GM19351 (cell line): Measurements from ENCODE around the gene C14orf180.
"Not testable (repeated sequence)": the region's sequence is repeated elsewhere in the genome, so short reads cannot be mapped to it uniquely, and the experiment has no call there.

ENCODE experiments used
- ATAC-seq: cut with Tn5 transposase; IDR thresholded peaks from one replicate; pipeline ENCODE4 v1.9.1; 2021; ENCODE audit warnings: mild to moderate bottlenecking, moderate library complexity; ENCODE audit not compliant: unreplicated experiment

C14orf180 gene

DNA sequence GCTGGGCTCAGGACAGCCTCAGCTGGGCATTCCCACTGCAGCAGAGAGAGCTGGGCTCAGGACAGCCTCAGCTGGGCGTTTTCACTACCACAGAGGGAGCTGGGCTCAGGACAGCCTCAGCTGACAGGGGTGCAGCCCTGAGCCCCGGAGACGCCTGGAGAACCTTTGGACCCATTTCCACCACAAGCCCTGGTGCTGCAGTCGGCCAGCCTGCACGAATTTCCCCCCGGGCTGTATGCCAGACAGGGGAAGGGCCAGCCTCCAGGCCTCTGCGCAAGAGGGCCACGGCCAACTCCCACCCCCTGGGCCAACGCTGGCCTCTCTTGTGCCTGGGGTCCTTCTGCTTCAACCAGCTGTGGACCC is 2.6 kb upstream of the C14orf180 start:
- ATAC-seq, result no peak

DNA sequence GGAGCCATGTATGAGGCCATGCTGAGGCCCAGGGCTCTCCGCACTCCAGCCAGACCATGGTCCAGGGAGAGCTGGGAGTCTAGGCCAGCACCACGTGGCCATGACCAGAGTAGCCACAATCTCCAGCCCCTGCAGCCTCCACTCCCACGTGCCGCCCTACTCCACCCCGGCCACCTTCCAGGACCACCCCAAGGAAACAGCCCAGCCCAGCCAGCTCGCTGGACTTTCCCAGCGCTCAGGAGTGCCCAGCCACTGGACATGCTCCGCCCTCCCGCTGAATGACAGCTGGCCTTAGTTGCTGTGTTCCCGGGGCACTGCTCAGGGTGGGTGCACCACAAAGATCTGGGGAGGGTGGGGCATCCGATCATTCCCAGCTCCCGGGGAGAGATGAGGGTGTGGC is 2.1 kb upstream of the C14orf180 start:
- no peak for ATAC-seq

DNA sequence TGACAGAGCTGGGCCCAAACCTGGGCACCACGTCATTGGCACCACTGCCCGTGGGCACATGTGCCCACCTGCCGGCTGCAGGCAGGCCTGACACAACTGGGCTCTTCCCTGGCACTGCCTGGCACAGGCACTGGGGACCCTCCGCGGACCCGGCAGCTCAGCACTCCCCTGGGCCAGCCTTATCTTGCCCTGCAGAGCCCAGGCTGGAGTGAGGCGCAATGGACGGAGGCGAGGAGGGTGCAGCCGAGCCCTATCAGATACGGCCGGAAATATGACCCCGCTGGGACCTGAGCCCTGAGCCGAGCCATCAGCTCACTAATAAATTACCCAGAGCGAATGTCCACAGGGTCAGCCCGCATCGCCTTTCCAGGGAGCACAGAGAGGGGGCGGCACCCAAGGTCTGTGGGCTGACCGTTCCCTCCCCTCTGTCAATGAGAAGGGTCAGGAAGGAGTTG is 1.7 kb upstream of the C14orf180 start:
- no peak for ATAC-seq

DNA sequence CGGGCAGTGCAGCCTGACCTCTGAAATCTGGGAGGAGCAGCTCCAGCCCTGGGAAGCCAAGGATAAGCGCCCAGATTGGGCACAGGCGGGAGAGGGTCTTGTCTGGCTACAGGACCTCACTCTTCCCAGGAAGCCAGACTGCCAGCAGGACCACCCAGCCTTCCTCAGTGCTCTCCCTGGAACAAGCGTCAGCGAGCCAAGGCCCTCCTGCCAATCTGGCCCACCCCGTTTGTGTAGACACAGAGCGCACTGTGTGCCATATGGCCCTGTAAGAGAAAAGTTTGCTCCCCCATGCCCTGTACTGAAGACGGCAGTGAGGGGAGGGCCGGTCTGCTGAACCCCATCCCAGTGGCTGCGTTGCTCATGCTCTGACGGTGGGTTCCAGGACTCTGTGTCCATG is 1.2 kb upstream of the C14orf180 start:
- no peak for ATAC-seq

DNA sequence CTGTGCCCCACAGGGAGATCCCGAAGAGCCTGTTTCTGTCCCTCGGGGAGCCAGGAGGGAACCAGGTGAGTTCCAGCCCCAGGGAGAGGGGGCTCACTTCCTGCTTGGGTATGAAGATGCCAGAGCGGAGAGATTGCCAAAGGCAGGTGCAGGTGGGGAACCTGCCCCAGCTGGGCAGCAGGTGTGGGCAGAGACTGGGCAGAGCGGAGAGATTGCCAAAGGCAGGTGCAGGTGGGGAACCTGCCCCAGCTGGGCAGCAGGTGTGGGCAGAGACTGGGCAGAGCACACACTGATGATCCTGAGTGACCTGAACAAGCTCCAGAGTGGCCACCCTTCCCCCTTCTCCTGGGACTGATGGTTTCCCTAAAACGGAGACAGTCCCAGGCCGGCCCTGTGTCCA is 375 bp downstream of the C14orf180 start:
- not testable (repeated sequence) for ATAC-seq

DNA sequence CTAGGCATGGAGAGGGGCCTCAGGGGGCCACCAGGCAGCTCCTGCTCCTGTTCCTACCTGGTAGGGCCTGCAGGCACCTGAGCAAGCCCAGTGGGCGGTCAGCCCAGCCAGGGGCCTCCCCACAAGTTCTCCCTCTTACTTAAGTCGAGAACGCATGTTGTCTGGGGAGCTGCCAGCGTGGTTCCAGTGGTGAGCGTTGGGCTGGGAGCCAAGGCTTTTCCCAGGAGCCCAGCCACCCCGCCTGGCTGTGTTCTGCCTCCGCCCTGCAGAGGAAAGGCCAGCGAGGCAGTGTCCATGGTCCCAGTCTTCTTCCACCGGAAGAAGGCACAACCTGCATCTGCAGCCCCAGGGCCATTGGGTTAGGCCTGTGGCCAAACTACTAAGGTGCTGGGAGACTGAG is 1.4 kb downstream of the C14orf180 start:
- ATAC-seq, result no peak

DNA sequence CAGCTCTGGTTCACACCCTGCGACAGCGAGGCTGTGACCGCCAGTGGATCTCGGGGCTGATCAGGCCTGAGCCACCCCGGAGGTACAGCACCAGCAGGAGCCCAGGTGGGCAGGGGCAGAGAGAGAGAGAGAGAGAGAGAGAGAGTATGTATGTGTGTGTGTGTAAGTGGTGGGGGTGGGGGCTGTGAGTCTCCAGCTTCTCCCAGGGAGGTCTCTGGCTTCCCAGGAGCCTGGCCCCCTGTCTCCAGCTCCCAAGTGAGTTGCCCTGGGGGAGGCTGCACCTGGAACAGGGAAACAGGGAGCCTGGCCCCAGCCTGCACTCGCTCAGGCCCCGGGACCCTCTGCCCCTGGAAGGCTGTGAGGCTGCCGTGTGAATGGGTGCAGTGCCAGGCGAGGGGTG is 2.0 kb downstream of the C14orf180 start:
- no peak for ATAC-seq

DNA sequence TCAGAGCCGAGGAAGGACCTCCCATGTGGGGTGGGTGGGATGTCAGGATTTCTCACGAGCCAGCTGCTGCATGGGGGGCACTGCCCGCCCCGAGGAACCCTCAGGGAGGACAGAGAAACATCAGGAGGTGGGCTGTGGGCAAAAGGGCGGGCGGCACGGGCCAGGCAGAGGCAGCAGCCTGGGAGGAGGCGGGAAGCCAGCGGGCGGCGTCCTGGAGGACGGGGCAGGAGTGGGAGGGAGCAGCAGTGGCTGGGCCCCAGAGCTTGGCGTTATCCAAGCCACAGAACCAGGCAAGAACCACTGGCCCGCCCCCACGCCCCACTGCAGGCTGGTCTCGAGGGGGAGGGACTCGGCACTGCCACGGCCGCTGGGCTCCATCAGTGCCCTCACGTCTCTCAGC is 2.4 kb downstream of the C14orf180 start:
- ATAC-seq, result no peak

DNA sequence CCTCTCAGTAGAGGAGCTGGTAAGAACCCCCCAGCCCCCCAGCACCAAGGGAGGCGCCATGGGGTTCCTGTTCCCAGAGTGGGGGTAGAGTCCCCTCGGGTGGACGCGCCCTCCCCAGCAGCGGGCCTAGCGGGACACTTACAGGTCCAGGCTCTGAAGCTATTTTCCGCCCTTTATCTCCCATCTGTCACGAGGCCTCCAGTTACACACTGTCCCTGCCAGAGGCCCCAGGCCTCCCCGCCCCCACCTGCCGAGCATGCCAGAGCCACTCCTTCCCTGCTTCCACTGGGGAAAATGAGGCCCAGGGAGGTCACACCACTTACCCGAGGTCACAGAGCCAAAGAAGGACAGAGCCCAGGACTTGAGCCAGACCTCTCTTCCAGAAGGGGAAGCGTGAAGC is 3.1 kb downstream of the C14orf180 start:
- ATAC-seq, result no peak

DNA sequence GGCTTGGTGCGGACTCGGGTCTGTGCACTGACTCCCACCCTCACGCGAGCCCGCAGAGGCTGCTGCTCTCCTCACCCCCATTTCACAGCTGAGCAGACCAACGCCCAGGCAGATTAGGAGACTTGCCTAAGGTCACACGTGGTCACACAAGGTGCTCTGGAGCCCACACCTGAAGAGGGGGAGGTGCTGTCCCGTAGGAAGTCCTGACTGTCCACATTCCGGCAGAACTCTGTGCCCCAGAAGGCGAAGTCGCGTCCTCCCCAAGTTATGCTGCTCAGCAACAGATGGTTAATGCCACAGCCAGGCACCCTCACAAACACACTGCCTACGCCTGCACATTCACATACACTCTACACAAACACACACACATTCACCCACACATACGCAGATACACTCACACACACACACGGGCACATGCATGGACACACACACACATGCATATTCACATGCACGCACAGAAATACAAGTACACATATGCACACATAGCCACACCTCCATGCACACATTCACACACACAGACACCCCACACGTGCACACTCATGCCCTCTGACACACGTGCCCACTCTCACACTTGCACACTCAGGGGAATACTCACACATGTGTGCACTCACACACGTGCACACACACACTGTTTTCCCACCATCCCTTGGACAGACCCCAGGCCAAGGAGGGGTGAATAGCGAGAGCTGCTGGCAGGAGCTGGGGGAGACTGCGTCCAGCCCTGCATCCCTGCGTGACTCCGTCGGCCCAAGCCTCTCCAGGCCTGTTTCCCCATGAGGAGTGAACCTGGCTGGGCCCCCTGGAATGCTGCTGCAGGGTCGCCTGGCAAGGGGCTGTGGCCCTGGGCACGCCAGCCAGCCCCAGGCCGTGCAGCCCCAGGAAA is 4.1 kb downstream of the C14orf180 start:
- no peak for ATAC-seq

DNA sequence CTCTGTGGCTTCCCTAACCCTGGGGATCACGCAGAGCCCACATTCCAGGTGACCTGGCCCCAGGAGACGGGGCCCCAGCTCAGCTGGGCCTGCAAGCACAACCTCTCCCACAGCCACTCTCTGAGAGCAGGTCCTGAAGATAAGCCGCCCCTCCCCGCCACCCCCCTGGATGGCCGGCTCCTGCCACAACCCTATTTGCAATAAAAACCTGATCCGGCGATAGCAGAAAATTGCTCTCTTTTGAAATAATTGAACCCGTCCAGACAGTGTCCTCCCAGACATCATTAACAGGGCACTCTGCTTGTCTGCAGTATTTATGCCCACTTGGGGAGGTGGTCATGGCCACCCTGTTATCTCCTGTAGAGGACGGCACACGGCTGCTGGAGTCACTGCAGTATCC is 5.0 kb downstream of the C14orf180 start:
- ATAC-seq, result no peak

DNA sequence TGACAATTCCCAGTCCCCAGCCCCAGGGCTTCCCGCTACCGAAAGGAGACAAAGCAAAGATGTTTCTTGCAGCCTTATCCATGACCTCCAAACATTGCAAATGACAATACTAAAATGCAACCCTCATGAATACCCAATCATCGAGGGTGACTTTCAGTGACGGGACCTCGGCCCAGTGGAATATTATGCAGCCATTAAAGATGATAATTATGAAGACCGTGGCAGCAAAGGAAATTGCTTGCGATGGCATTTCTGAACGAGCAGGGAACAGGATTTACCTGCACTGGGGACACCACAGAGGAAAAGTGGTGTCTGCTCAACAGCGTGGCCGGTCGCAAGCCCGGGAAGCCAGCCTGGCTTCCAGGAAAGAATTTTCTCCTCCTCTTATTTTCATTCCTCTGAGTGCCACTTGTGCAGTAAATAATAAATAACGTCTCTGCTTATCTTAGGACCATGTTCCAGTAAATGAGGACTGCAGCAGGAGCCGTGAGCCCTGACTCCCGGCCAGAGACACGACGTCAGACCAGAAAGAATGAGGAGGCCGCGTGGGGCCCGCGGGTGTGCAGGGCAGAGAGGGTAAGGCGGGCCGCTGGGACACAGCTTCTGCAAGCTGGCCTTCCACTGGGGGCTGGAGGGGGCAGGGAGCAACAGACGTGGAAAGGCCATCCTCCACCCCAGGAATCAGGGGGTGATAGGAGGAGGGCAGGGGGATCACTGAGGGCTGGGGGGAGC is 6.6 kb downstream of the C14orf180 start:
- no peak for ATAC-seq

DNA sequence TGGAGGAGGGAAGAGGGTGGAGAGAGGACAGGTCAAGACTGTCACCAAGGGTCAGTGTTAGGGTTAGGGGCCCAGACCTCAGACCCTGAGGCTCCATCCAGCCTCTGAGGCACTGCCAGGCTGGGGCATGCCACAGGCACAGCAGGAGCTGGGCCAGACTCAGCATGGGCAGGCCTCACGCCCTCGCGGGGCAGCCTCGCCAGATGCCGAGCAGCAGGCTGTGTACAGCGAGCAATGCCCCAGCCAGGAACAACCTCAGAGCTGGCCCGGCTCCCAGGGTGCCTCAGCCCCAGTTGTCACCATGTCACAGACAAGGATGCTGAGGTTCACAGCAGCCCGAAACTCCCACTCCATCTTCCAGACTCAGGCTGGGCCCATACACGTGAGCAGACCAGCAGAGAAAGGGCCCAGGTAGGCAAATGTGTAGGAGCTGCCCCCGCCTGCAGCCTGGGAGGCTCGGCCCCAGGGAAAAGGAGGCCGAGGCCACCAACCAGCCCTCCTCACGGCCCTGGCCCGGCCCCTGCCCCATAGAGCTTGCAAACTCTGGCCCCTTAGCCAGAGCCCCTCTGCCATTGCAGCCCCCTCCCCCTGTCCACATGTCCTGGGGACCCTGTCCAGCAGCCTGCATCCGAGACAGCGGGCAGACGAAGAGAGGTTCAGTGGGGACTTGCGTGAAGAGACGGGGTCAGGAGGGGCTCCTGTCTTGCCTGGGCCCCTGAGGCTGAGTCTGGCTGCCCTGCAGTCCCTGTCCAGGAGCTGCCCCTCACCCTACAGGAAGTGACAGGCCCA is 7.5 kb downstream of the C14orf180 start:
- ATAC-seq, result no peak

DNA sequence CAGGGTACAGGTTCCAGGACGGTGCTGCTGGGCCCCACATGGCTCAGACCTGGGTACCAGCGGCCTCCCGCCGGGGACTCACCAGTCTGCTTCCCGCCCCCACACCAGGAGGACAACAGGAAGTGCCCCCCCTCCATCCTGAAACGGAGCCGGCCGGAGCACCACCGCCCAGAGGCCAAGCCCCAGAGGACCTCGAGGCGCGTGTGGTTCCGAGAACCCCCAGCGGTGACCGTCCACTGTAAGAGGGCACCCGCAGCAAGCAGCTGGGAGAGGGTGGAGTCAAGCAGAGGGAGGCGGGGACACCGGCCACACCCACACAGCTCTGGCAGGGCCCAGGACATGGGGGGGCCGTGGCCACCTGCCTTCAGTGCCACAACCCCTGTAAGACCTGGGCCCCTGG is 8.1 kb downstream of the C14orf180 start:
- ATAC-seq, result no peak

DNA sequence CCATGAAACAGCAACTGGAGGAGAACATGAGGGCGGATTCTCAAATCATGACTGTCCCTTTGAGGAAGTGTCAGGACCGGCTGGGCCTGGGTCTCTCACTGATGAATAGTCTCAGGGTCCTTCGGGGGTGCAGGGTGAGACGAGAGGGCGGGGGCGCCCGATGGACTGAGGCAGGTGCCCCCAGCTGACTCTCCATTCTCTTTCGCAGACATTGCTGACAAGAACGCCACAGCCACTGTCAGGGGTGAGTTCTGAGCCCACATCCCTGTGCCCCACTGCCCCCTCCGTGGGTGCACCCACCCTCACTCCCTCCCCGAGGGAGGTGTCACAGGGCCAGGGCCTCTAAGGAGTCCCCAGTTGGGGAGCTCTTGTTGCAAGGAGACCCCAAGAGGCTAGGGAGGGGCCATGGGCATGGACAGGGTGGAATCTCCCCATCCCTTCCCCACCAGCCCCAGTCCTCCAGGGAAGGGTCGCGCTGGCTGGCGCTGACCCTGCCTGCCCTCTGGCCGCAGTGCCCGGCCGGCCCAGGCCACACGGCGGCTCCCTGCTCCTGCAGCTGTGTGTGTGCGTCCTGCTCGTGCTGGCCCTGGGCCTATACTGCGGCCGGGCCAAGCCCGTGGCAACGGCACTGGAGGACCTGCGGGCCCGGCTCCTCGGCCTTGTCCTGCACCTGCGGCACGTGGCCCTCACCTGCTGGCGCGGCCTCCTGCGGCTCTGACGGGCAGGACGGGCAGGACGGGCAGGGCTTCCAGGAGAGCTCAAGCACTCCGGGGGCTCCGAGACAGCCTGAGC is 8.7 kb downstream of the C14orf180 start:
- ATAC-seq, result no peak

DNA sequence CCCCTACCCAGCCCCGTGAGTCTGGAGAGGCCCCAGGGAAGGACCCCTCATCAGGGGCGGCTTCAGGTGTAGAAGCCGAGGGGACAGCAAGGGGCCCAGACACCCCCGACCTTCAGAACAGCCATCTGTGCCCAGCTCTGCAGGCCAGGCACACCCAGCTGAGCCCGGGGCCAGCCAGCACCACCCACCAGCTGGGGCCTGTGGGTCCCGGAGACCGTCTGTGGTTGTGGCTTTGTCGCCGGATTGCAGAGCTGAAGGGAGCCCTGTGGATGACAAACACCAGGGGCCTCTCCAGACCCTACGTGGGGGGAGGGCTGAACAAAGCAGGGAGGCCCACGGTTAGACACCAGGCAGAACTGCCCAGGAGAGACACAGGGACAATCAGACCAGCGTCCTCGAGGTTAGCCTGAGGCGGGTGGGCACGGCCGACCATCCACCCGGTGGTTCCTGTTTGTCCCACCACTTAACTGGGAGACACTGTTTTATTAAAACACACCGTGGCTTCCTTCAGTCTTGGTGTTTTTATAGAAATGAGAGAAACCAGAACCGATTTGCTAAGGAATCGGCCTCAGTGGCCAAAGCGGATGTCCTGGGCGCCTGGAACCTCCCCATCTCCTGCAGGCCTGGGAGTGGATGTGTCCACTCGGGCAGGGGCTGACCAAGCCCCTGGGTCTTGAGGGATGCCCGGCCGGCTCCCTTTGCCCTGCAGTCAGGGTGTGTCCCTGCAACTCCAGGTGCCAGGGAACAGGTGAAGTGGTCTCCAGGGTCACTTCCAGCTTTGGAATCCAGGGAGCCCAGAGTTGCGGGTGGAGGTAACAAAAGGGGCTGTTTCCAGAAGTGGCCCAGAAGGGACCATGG is 10.0 kb downstream of the C14orf180 start:
- no peak for ATAC-seq

DNA sequence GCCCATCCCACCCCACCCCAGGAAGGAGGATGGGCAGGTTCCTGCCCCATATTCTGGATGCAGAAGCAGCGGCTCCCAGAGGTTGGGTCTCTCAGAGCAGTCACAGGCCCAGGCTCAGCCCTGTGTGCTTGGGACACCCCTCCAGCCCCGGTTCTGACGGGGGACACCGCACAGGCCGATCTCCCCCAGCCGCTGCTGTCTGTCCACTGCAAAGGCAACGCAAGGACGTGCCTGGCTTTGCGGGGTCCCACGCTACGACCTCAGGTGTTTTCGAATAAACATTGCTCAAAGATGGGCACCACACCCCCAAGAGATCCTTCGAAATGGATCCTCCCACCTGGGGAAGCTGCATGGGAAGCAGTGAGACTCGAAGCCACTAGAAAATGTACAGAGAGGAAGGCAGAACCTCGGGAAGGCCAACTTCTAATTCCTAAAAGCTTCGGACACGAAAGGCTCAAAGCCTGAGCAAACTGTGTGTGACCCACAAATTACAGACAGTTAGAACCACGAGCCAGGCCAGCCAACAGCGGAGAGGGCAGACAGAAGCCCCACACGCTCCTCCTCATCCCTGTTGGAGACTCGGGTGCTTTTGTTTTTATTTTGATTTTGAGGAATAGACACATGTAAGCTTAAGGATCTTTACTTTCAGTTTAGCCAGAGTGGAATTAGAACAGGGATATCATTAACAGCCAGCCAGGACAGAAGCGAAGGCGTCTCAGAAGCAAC is 10.8 kb downstream of the C14orf180 start:
- no peak for ATAC-seq

DNA sequence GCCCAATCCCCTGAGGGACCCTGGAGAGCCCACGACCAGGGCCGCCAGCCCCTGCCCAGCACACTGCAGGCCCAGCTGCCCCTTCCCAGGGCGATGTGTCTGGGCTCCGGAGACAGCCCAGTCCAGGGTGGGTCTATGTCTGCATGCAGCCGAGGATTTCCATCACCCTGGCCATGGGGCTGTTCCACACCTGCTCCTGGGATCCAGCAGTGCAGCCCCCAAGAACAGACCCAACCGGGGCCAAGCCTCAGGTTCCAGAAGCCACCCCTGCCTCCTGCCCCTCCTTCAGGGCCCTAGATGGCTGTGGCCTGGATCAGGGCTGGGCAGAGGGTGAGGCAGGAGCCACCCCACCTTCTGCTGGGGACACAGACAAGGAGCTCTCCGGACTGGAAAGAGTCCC is 11.5 kb downstream of the C14orf180 start:
- ATAC-seq, result no peak
